WI38 (cell line): ENCODE results near the gene LIMS2.

Experiments
- H3K4me3 ChIP-seq: 2 replicates; pipeline ENCODE4 v1.5.1; 2011; ENCODE audit warnings: low read depth, mild to moderate bottlenecking, control low read depth, low read length
- TF ChIP-seq, protein P1 (sequence below): IDR thresholded peaks from 2 replicates; pipeline ENCODE4 v1.5.1; 2012; ENCODE audit warnings: low read depth, mild to moderate bottlenecking, control low read depth, low read length

LIMS2 gene

DNA sequence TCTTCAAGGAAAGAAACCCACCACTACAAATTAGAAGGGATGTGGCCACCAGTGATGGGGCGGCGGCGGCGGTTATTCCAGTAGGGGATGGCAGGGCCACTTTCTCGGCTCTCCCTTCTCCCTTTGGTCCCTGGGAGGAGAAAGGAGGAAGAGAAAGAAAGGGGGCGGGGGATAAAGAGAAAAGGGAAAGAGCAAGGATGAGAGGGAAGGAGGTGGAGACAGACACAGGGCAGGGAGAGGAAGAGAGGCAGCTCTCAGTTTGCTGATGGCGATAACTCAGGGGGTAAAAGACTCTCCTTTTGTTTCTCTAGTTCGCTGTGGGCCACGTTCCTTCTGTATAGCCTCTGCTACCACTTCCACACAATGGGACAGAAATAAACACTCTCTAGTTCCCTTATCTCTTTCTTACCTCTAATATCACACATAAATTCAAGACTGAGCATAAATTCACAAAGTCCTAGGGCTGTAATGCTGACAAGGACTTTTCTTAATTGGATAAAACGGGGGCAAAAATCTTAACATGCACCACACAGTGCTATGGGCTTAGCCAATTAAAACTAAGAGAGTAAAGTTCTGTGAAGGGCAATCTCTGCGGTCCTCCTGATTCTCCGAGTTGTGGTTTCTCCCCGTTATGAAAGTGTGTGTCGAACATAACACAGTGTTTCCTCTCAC, 40.6 kb upstream of the LIMS2 start:
- TF ChIP-seq, protein P1, sequence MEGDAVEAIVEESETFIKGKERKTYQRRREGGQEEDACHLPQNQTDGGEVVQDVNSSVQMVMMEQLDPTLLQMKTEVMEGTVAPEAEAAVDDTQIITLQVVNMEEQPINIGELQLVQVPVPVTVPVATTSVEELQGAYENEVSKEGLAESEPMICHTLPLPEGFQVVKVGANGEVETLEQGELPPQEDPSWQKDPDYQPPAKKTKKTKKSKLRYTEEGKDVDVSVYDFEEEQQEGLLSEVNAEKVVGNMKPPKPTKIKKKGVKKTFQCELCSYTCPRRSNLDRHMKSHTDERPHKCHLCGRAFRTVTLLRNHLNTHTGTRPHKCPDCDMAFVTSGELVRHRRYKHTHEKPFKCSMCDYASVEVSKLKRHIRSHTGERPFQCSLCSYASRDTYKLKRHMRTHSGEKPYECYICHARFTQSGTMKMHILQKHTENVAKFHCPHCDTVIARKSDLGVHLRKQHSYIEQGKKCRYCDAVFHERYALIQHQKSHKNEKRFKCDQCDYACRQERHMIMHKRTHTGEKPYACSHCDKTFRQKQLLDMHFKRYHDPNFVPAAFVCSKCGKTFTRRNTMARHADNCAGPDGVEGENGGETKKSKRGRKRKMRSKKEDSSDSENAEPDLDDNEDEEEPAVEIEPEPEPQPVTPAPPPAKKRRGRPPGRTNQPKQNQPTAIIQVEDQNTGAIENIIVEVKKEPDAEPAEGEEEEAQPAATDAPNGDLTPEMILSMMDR = no peak
- H3K4me3 ChIP-seq = no peak overlapping the region

DNA sequence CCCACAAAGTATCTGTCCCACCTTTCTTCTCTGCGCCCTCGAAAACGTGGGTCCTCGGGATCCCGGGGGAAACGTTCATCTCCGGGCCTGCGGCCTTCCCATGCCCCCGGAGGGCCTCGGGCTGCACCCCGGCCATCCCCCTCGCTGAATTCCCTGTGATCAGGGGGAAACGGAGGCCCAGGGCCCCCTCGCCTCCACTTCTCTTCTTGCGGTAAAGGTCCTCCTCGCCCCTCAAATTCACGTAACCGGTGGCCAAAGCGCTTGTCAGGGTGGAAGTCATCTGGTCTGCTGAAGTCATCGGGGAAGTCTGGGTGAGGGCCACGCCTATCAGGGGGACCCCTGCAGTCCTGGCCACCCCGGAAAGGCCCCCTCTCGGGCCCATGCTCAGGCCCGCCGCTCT, 38.2 kb upstream of the LIMS2 start:
- TF ChIP-seq, protein P1 = no peak
- no peak overlapping the region for H3K4me3 ChIP-seq

DNA sequence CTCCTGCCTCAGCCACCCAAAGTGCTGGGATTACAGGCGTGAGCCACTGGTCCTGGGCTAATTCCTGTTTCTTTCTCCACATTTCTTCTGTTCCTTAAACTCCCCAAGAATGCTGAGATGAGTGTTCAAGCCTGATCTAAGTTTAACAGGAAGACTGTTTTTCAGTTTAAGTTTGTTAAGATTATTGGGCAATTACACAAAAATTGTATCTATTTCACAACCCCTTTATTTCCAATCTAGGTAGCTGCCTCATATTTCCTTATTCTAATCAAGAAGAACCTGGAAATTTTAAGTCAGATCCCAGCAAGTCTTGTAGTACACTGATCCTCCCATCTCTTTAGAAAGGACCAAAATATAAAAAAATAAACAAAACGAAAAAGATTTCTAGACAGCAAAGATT, 37.7 kb upstream of the LIMS2 start:
- TF ChIP-seq, protein P1 = no peak
- no peak overlapping the region for H3K4me3 ChIP-seq

DNA sequence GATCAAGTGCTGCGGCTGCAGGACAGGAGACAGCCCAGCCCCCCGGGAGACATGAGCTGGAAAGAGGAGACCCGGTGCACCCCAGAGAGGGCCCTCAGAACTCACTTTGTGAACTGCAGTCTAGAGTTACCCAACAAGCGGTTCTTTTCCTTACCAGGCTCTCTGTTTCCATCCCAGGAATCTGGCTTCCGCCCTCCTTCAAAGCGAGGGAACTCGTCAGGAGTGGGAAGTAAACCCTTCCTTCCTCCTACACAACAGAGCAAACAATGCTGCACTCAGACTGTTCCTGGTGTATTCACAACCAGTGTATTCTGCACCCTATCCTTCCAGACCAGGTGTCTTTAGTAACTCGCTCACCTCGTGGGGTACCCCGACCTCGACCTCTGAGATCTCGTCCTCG, 34.0 kb upstream of the LIMS2 start:
- H3K4me3 ChIP-seq = no peak overlapping the region
- TF ChIP-seq, protein P1 = no peak

DNA sequence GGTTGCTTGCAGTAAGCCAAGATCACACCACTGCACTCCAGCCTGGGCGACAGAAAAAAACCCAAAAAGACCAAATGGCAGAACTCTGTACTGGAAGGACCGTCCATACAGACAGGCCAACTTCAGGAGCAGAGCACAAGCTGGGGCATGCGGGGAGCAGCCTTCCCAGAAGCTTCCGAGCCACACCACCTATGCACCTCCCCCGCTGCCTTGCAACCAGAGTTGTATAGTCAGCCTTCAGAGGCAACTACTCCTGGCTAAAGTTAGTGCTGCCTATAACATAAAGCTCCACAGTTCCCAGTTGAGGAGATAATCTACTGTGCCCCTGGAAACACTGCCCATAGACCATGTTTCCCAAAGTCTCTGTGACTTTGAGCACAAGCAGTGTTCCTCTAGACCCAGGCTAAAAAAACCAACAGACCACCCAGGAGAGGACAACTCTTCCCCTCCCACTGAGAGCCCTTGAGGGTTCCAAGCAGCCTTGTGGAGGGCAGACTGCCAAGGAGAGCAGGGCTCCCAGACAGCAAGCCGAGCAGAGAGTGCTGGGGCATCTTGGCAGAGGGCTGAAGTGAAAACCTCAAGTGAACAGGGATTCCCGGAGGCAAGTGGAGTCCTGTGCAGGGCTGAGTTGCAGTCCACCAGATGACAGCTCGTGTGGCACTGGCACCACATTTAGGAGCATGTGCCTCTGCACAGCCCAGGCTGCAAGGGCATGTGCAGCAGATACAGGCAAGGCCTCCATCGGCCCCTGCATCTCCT, 32.7 kb upstream of the LIMS2 start:
- TF ChIP-seq, protein P1 = no peak
- H3K4me3 ChIP-seq = no peak overlapping the region

DNA sequence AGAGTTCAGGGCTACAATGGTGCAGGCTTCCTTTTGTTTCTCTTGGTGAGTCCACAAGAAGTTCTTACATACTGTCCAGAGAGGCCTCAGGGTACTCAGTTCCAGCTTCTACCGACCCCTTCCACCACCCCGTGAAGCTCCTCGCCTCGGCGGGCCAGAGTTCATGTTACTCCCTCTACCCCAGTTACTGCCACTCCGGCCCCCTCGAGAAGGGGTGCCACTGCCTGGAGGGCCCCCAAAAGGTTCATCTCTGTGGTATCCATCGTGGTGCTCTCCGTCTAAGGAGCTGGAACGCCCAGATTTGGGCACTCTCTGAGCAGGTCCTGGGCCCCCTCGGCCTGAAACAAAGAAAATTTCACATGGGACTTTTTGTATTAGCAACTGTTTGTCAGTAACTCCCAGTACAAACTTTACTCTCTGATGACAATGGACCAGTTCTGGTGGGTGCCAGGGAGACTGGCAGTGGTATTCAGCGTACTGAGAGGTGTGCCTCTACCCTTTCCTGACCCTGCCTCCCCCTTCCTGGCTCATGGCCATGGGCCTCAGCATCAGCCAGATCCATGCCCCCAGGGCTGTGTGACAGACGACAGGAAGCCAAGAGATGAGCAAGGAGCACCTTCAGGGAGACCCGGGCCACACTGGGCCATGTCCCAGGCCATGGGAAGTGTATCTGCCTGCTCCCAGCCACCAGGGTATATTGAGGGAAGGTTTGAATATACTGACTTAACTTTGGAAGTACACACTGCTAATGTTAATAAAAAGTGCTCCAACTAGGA, 31.1 kb upstream of the LIMS2 start:
- TF ChIP-seq, protein P1 = no peak
- H3K4me3 ChIP-seq = no peak overlapping the region
